GM12874 (cell line): ENCODE data around the gene ADAMTS16.

Source experiments
- TF ChIP-seq, protein P1 (sequence below): IDR thresholded peaks from 2 replicates; pipeline ENCODE4 v1.5.1; 2011; ENCODE audit warnings: low read depth, mild to moderate bottlenecking, control low read depth, low read length, moderate library complexity; ENCODE audit not compliant: insufficient read depth

Gene ADAMTS16

GRCh38 chr5:5145651-5146529, 5.8 kb downstream of the ADAMTS16 start:
- TF ChIP-seq, protein P1, sequence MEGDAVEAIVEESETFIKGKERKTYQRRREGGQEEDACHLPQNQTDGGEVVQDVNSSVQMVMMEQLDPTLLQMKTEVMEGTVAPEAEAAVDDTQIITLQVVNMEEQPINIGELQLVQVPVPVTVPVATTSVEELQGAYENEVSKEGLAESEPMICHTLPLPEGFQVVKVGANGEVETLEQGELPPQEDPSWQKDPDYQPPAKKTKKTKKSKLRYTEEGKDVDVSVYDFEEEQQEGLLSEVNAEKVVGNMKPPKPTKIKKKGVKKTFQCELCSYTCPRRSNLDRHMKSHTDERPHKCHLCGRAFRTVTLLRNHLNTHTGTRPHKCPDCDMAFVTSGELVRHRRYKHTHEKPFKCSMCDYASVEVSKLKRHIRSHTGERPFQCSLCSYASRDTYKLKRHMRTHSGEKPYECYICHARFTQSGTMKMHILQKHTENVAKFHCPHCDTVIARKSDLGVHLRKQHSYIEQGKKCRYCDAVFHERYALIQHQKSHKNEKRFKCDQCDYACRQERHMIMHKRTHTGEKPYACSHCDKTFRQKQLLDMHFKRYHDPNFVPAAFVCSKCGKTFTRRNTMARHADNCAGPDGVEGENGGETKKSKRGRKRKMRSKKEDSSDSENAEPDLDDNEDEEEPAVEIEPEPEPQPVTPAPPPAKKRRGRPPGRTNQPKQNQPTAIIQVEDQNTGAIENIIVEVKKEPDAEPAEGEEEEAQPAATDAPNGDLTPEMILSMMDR, result no peak

- TF ChIP-seq, protein P1, result no peak
Observed at GRCh38 chr5:5146530-5147160, 6.5 kb downstream of the ADAMTS16 start.

DNA sequence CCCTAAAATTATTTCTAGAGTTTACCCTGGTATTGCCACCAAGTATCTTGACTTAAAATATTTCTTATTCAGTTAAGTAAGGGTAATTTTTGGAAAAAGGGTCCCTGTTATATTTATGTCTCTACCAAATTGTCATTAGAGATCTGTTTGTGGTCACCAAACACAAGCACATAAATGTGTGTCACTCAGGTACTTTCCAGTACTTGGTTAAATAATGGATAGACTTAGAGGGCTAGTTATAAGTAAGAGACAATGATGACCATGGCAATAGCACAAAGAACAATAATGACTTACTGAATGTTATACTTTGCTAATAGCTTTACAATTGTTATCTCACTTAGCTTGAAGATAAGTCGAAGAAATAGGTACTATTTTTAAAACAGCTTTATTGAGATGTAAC, 9.0 kb downstream of the ADAMTS16 start:
- TF ChIP-seq, protein P1, result no peak

GRCh38 chr5:5150667-5151066, 10.5 kb downstream of the ADAMTS16 start:
- TF ChIP-seq, protein P1, result no peak

DNA sequence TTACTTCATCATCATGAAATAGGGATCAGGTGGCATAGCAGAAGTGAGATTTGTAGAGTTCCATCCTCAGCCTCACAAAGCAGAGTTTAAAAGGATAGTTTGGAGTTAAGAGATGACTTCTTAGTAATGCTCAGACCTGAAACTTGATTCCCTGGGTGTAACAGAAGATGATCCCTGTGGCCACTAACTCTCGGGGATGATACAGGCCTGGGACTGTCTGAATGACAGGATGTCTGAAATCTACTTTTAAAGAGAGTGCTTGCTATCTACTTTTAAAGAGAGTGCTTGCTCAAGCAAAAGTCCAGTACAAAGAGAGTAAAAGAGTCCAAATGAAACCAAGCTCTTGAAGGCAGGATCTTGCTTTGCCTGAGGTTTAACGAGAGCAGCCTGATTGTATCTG, 14.6 kb downstream of the ADAMTS16 start:
- TF ChIP-seq, protein P1, result no peak

DNA sequence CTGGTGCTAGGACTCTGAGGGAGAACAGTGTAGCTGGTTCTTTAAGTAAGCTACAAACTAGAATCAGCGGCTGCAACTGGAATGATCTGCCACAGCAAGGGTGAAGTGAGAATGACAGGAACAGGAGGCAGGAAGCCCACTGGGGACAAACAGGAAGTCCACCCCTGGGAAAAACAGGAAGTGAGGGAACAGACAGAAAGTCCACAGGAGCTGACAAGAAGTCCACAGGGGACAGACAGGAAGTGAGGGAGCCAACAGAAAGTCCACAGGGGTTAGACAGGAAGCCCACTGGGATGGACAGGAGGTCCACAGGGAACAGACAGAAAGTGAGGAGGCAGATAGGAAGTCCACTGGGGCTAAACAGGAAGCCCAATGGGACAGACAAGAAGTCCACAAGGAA, 15.5 kb downstream of the ADAMTS16 start:
- TF ChIP-seq, protein P1, result no peak

GRCh38 chr5:5156471-5157082, 16.4 kb downstream of the ADAMTS16 start:
- TF ChIP-seq, protein P1, result no peak
